K562 (cell line): ENCODE data around the gene DNAJC18. TPM values are rescaled to one million over a fixed set of nuclear protein-coding genes. Genes with fewer than 3 reads are reported as not detected.

ENCODE experiments used
- ATAC-seq: fragments of 200-7000 bp; cut with Tn5 transposase; 3 replicates; pipeline ENCODE4 v1.9.1; 2020; ENCODE audit warnings: moderate library complexity
- BruUV-seq: library from RNA; stranded (reverse); fragments of 400-500 nt; replicated peaks from 2 replicates; lab custom pipeline; 2021; lab: Mats Ljungman, UMichigan
- CTCF ChIA-PET: fragments of 300-600 bp; formaldehyde crosslinking; extraction: SDS; loops from one replicate; lab custom pipeline; 2021; ENCODE audit warnings: low intra/inter-chr PET ratio; lab: Yijun Ruan, JAX
- POLR2A ChIA-PET: fragments of 300-600, 350-650 bp; sonication (Branson Sonifier 250); formaldehyde crosslinking; extraction: SDS; loops from one replicate; lab custom pipeline; 2021; ENCODE audit warnings: antibody characterized with exemption, inconsistent platforms; lab: Yijun Ruan, JAX
- DNase-seq, 4 experiments: peaks; one replicate each; pipeline versions ENCODE4 v3.0.0 to v3.0.0-alpha.2; 2011 to 2018; ENCODE audit warnings: low spot score in 3 of 4, mixed read lengths in 3 of 4; ENCODE audit errors: extremely low read depth in 1 of 4
- FAIRE-seq: peaks from 2 replicates; lab custom pipeline; 2011; peaks lifted over from hg19 to GRCh38; lab: Jason Lieb, UNC
- H2AFZ ChIP-seq: 2 replicates; pipeline ENCODE4 v1.6.0; 2011; ENCODE audit warnings: low read depth, low read length, control low read depth, inconsistent platforms
- H3K27ac ChIP-seq: fragments of 200-600 bp; 3 replicates; pipeline ENCODE4 v1.8.0; 2011; ENCODE audit warnings: low read depth, mild to moderate bottlenecking, control low read depth, inconsistent platforms, low read length, moderate library complexity, mixed read lengths; ENCODE audit errors: extremely low read depth
- H3K27me3 ChIP-seq, 2 experiments: fragments of 300-600 bp in 1 of 2; 2 replicates in 1 of 2; 3 replicates in 1 of 2; pipeline versions ENCODE4 v1.6.0 to v1.8.0; 2011; ENCODE audit warnings: inconsistent platforms in 2 of 2, low read length in 2 of 2, mild to moderate bottlenecking in 1 of 2, mixed read lengths in 1 of 2, moderate library complexity in 1 of 2; ENCODE audit not compliant: control insufficient read depth in 2 of 2, insufficient read depth in 2 of 2
- H3K36me3 ChIP-seq: fragments of 300-600 bp; 3 replicates; pipeline ENCODE4 v1.8.0; 2011; ENCODE audit warnings: mild to moderate bottlenecking, low read length, inconsistent platforms; ENCODE audit not compliant: control insufficient read depth, insufficient read depth
- H3K4me1 ChIP-seq, 2 experiments: fragments of 200-600 bp in 1 of 2; replicated peaks in 1 of 2; 2 replicates in 1 of 2; 3 replicates in 1 of 2; pipeline versions ENCODE4 v1.5.1 to v1.8.0; 2011; ENCODE audit warnings: inconsistent platforms in 2 of 2, low read length in 2 of 2, mild to moderate bottlenecking in 1 of 2, mixed read lengths in 1 of 2, moderate library complexity in 1 of 2; ENCODE audit not compliant: control insufficient read depth in 2 of 2, insufficient read depth in 2 of 2
- H3K4me2 ChIP-seq: 2 replicates; pipeline ENCODE4 v1.6.1; 2011; ENCODE audit warnings: low read length, control low read depth, inconsistent platforms, mixed read lengths; ENCODE audit not compliant: insufficient read depth
- H3K4me3 ChIP-seq: fragments of 200-600 bp; sonication (generic), shearing (Covaris generic); 2 replicates; pipeline ENCODE4 v1.5.1; 2016; ENCODE audit warnings: control low read depth, inconsistent platforms
- H3K79me2 ChIP-seq: fragments of 200-600 bp; 3 replicates; pipeline ENCODE4 v1.8.0; 2011; ENCODE audit warnings: low read length, inconsistent platforms; ENCODE audit not compliant: control insufficient read depth, insufficient read depth
- H3K9ac ChIP-seq, 2 experiments: 2 replicates each; pipeline versions ENCODE4 v1.6.0 to v1.6.1; 2011; ENCODE audit warnings: low read depth in 2 of 2, low read length in 2 of 2, control low read depth in 1 of 2, inconsistent platforms in 1 of 2, mild to moderate bottlenecking in 1 of 2, mixed read lengths in 1 of 2; ENCODE audit not compliant: insufficient read depth in 1 of 2
- H3K9me1 ChIP-seq: one replicate; pipeline ENCODE4 v1.6.0; 2011; ENCODE audit warnings: inconsistent platforms, mild to moderate bottlenecking, low read length, moderate library complexity; ENCODE audit not compliant: control insufficient read depth, insufficient read depth
- H3K9me3 ChIP-seq: replicated peaks from 2 replicates; pipeline ENCODE4 v1.5.1; 2011; ENCODE audit warnings: low read depth, low read length, inconsistent platforms; ENCODE audit not compliant: control insufficient read depth, insufficient read depth
- H4K20me1 ChIP-seq: replicated peaks from 2 replicates; pipeline ENCODE4 v1.6.1; 2011; ENCODE audit warnings: low read length, inconsistent platforms, mixed read lengths; ENCODE audit not compliant: control insufficient read depth, insufficient read depth
- BCLAF1 ChIP-seq, 2 experiments: fragments of 450-650 bp in 1 of 2; IDR thresholded peaks; 2 replicates each; pipeline ENCODE4 v1.6.1; 2011 to 2017; ENCODE audit warnings: low read depth in 2 of 2, antibody characterized with exemption in 1 of 2, borderline replicate concordance in 1 of 2, low read length in 1 of 2, mild to moderate bottlenecking in 1 of 2, mixed read lengths in 1 of 2; ENCODE audit not compliant: control insufficient read depth in 1 of 2
- ESRRB ChIP-seq: fragments of 250-450 bp; sonication (Bioruptor Pico); IDR thresholded peaks from 2 replicates; pipeline ENCODE4 v1.5.0; 2020; ENCODE audit warnings: mild to moderate bottlenecking, moderate library complexity, borderline replicate concordance
- PREB ChIP-seq: sonication (generic); formaldehyde crosslinking; IDR thresholded peaks from 2 replicates; pipeline ENCODE4 v1.8.1; 2023; ENCODE audit warnings: mild to moderate bottlenecking, missing genetic modification reagents
- SAP30 ChIP-seq: fragments of 200-600 bp; sonication (generic); IDR thresholded peaks from 2 replicates; pipeline ENCODE4 v1.6.1; 2012; ENCODE audit warnings: borderline replicate concordance, low read depth, mild to moderate bottlenecking, moderate library complexity, low read length, control low read depth, inconsistent platforms; ENCODE audit not compliant: insufficient read depth, poor library complexity, severe bottlenecking
- TAF1 ChIP-seq: IDR thresholded peaks from 2 replicates; pipeline ENCODE4 v1.6.1; 2011; ENCODE audit warnings: mild to moderate bottlenecking, low read length, moderate library complexity; ENCODE audit not compliant: insufficient read depth, control insufficient read depth, severe bottlenecking; ENCODE audit errors: extremely low read depth
- ZBTB33 ChIP-seq: sonication (generic); formaldehyde crosslinking; IDR thresholded peaks from 2 replicates; pipeline ENCODE4 v1.8.1; 2023; ENCODE audit warnings: mild to moderate bottlenecking, missing genetic modification reagents
- ZNF165 ChIP-seq: fragments of 250-450 bp; sonication (Bioruptor Pico); IDR thresholded peaks from 2 replicates; pipeline ENCODE4 v1.4.0; 2020; ENCODE audit warnings: borderline replicate concordance
- WGBS: fragments of 100-300 bp; shearing (Covaris generic); methylation state at CpG from one replicate; pipeline ENCODE4 v1.1.6; 2016; ENCODE audit warnings: low coverage, mixed read lengths; ENCODE audit not compliant: insufficient coverage; ENCODE audit errors: missing lambda C conversion rate; 5-methylcytosine and 5-hydroxymethylcytosine counted together
- in situ Hi-C: fragments of 300-500 bp; cut with MboI; formaldehyde crosslinking; loops from 4 replicates; pipeline ENCODE4 v1.15.0; 2018; ENCODE audit warnings: inconsistent platforms, mixed read lengths
- intact Hi-C: fragments of 100-400 bp; cut with micrococcal nuclease; formaldehyde crosslinking; loops from 2 replicates; pipeline ENCODE4 v1.14.2; 2022
- polyA plus RNA-seq, 8 experiments: library from polyadenylated mRNA; depleted of rRNA in 4 of 8; stranded (reverse) in 5 of 8; unstranded in 3 of 8; fragments of >200 nt; fragmentation: Nextera tagmentation in 2 of 8; fragmentation: Illumina TruSeq in 1 of 8; extraction: Ambion mirVana in 2 of 8; extraction: Trizol in 1 of 8; gene quantifications; 2 replicates each; pipeline versions ENCODE4 v1.2.1 to v1.2.3, GENCODE V29; 2011 to 2014; ENCODE audit warnings: inconsistent platforms in 1 of 8, missing spikeins in 1 of 8
- total RNA-seq, 7 experiments: library from RNA; depleted of rRNA in 6 of 7; stranded (reverse); fragments of >200 nt in 6 of 7; fragmentation: Illumina TruSeq in 2 of 7; extraction: Trizol in 2 of 7; gene quantifications; 2 replicates each; pipeline versions ENCODE4 v1.2.1 to v1.2.3, GENCODE V29; 2011 to 2021; ENCODE audit warnings: low replicate concordance in 1 of 7

DNAJC18 gene
- total and polyA plus RNA-seq, 9 of the 15 experiments (the other 6 are each of a cell fraction or from before 2014, with no cell fraction given) = 1.5 to 13.3 (median 7.5) TPM

- 96% methylated on average over 10 of the region's 36 CpGs for WGBS
- TF ChIP-seq TAF1 = no peak
- TF ChIP-seq BCLAF1 (IDR thresholded peaks at IDR 0.05; ENCODE audit: borderline replicate concordance in 1 of 2, control insufficient read depth in 1 of 2, low read depth in 2 of 2, low read length in 1 of 2) = no peak
- no peak for TF ChIP-seq ESRRB
- TF ChIP-seq PREB (CRISPR knock-in tag) = no peak
- TF ChIP-seq SAP30 = no peak
- no peak for TF ChIP-seq ZNF165 (CRISPR knock-in tag)
- TF ChIP-seq ZBTB33 (CRISPR knock-in tag) = 0 out of 2 replicates have a peak, but pooled peaks have one; percentile 8
- TF ChIP-seq, all 486 proteins: peak for 1
- no peaks in the 10 kb centered on the region for H4K20me1 ChIP-seq
- no TSS peak for BruUV-seq
- intact Hi-C loops (no loop called here), in situ Hi-C loops (no loop called here)
- H3K4me2 ChIP-seq = no peak overlapping the region
- no peaks in the 10 kb centered on the region for H3K36me3 ChIP-seq
- DNase-seq = no peak
- peaks cover 6 to 25% of the 10 kb centered on the region in 2 experiments for H3K4me1 ChIP-seq
- H3K27ac ChIP-seq = no peak overlapping the region
- H3K4me3 ChIP-seq = no peak overlapping the region
- H3K79me2 ChIP-seq = no peaks in the 10 kb centered on the region
- ATAC-seq = no peak
- no peaks in the 10 kb centered on the region for H3K27me3 ChIP-seq
- no peaks in the 10 kb centered on the region for H3K9me1 ChIP-seq
- no peak overlapping the region for H3K9ac ChIP-seq
- H2AFZ ChIP-seq = no peak overlapping the region
- no peaks in the 10 kb centered on the region; the same call in 1 of the 2 replicates for H3K9me3 ChIP-seq
- ChIA-PET CTCF (no interaction called here), POLR2A (no interaction called here)
- no peak for FAIRE-seq
Observed at GRCh38 chr5:139392324-139392677, 47.0 kb downstream of the DNAJC18 start.
